Inferior parietal cortex (tissue), 1 donor: ENCODE measurements around the gene EZH2.

ENCODE experiments used
- DNase-seq: peaks from one replicate; pipeline ENCODE4 v3.0.0-alpha.2; 2016; ENCODE audit errors: extremely low spot score

The EZH2 gene

GRCh38 chr7:148856578-148856881 is 27.6 kb downstream of the EZH2 start:
- DNase-seq, result no peak

- DNase-seq, result no peak
These were observed 29.1 kb downstream of the EZH2 start for GRCh38 chr7:148854983-148855382.

- DNase-seq, result no peak
These were observed 31.8 kb downstream of the EZH2 start for GRCh38 chr7:148852272-148852671.

GRCh38 chr7:148850564-148850963 is 33.5 kb downstream of the EZH2 start:
- no peak for DNase-seq

DNA sequence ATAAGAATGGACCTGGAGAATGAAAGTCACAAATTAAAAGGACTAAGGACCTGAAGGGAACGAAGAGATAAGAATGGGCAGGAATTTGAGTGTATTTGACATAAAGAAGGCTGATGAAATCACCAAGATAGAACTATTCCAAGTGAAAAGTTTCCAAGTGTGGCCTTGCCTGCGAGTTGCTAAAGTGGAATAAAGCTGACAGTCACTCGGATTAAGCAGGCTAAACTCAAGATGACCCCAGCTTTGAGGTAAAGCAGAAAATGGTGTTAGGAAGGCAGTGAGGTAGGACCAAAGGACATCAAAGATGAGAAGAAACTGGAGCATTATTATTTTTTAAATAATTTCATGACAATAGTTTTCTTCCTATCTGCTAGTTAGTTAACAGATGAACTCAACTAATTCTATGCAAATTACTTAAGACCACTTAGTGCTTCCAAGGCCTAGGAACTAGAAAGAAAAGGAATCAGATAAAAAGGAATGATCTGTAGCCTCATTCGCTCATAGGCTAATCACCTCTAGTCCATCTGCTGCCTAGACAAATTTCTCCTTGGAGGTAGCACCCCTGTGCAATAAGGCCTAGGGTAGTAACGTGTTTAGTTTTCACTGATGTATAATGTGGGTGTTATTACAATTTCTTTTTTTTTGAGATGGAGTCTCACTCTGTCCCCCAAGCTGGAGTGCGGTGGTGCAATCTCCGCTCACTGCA is 34.5 kb downstream of the EZH2 start:
- no peak for DNase-seq

- no peak for DNase-seq
These were observed 36.0 kb downstream of the EZH2 start for GRCh38 chr7:148847815-148848734.

- DNase-seq, result no peak
These were observed 45.2 kb downstream of the EZH2 start for GRCh38 chr7:148838905-148839304.

DNA sequence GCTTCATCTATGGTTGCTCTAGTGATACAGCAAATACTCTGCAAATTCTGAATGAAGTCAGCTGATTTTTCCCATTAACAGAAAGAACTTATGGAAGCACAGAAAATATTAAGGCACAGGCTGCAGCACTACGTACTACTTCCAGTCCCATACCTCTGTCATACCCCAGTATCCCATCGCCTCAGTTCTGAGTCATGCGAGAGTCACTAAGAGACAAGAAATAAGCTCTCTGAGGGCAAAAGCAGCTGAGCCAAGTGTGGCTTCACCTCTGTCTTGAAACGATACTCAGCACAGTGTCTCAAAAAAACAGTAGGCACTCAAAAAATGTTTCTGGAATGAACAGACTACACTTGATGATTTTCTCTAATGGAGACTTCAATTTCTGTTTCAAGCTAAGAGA is 48.2 kb downstream of the EZH2 start:
- no peak for DNase-seq

DNA sequence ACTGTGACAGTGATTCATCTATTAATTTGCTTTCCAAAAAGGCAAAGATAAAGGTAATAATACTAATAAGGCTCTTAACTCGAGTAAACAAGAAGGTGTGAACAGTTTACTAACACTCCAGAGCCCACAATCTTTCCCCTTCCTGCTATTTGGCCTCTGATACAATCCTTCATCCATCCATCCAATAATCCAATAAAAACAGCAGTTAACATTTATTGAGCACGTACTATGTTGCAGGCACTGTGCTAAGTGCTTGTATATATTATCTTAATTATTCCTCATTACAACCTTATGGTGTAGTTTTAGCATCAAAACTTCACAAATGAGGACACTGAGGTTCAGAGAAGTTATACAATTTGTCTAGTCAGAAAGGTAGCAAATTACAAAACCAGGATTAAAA is 49.5 kb downstream of the EZH2 start:
- DNase-seq, result no peak

- no peak for DNase-seq
These were observed 52.3 kb downstream of the EZH2 start for GRCh38 chr7:148831782-148832181.

DNA sequence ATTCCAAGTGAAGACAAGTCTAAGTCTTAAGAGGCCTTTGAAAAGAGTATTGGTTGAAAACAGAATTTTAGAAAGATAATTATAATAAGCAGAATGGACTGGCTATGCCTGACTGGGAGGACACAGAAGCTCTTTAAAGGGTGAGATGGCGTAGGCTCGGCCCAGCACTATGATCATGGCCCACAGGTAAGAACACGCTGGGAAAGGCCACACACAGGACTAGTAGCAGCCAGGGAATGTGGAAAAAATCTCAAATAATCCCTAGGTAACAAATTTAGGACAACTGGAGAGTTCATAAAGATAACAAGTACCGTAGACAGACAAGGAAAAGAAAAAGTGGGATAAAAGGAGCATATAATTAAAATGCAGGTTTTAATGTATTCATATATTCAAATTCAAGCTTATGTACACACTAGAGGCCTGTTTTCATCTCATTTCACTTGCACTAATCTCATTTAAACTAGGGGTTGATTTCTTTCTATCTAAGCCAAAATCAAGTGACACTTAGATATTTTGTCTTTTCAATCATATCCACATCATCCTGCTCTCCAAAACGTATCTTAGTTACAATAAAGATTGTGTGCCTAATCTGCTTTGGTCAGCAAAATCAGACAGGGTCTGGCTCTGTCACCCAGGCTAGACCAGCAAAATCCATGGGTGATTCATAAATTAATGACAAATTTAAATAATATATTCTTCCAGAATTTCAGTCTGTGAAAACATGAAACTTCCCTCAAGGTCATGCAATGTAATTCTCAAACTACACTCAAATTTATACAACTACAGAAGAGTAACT is 53.0 kb downstream of the EZH2 start:
- DNase-seq, result no peak

GRCh38 chr7:148828965-148829364 is 55.1 kb downstream of the EZH2 start:
- DNase-seq, result no peak

- DNase-seq, result no peak
These were observed 58.8 kb downstream of the EZH2 start for GRCh38 chr7:148825338-148825737.

DNA sequence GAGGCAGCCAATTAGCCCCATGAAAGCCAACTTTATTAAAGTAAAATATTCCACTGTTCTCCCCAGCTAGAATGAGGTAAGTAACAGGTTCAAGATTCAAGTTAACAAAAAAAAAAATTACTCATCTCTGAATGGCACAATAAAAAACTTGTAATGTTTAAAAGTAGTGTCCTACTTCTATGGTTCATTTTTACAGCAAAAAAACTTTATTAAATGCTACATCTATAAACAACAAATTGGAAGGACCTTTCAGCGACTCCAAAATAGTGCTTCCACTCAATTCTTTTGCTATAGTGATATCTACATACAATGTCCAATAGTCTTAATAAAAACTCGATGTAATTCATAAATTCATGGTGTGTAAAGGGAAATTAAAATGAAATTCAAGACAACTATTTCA is 59.2 kb downstream of the EZH2 start:
- no peak for DNase-seq

DNA sequence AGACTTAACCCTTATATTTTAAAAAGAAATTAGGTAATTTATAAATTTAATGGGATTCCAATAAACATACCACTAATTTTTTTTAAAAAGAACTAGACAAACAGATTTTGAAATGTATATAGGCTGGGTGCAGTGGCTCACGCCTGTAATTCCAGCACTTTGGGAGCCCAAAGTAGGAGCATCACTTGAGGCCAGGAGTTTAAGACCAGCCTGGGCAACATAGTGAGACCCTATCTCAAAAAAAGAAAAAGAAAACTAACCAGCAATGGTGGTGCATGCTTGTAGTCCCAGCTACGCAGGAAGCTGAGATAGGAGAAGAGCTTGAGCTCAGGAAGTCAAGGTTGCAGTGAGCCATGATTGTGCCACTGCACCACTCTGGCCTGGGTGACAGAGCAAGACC is 62.7 kb downstream of the EZH2 start:
- DNase-seq, result no peak

DNA sequence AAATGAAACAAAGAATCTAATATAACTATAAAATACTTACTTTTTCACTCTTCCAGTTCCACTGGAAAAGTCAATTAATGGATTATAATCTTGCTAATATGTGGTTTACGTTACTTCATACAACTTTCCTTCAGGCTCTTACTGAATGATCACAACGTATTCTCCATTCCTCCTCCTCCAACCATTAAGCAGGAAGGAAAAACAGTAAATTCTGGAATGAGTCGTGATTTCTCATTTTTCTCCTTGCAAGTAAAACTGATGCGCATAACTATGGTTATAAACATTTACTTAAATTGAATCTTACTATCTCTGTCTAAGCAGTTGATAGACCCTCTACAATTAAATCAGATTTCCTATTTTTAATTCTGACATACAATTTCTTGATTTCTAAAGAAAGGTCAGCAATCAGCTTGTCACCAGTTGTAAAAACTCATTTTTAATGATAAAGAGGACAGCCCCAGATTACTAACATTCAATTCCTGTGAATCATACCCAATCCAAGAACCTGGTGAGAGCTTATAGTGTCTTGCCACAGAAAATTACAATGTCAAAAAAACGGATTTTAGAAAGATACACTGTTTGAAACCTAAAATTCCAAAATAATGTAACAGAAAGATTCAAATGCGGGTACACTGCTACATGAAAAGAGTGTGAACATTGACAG is 64.3 kb downstream of the EZH2 start:
- no peak for DNase-seq

DNA sequence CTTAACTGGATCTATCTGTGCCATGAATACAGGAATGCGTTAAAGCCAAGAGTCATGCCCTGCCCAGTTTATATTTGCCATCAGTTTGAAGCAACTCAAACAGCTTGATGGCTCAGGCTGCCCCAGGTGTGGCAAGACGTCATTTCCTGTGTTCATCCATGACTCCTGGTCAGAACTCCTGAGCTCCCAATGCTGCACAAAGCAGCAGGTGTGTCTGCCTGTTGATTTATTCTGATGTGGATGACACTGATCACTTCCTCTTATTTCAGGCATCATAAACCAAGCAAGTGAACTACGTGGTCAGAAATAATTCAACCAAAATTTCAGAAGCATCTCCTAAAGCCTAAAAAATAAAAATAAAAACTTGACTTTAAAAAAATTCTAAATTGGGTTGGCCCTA is 68.5 kb downstream of the EZH2 start:
- DNase-seq, result no peak

DNA sequence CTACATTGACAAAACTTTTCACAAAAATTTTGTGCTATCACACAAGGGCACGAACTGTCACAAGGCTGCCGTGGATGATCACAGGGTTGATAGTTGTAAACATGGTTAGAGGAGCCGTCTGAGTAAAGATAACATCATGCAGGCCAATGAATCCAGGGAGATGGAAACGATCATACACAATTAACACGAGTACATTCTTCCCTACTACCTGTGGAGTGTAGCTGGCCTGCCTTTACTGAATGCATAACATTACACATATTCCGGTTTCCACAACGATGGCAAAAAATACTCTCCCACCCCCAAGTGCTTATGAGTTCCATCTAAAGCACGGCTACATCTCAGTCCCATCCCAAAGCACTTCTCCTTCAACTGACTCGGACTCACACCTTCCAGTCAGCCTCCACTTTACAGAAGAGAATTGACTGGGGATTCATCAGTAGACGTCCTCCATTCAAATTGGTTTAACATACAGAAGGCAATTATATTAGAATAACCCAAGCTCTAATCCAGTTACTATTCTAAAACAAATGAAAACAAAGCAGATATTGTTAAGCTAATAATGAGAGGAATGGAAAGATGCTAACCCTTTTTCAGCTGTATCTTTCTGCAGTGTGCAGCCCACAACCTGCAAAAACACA is 69.0 kb downstream of the EZH2 start:
- no peak for DNase-seq

GRCh38 chr7:148813890-148814289 is 70.2 kb downstream of the EZH2 start:
- DNase-seq, result no peak

DNA sequence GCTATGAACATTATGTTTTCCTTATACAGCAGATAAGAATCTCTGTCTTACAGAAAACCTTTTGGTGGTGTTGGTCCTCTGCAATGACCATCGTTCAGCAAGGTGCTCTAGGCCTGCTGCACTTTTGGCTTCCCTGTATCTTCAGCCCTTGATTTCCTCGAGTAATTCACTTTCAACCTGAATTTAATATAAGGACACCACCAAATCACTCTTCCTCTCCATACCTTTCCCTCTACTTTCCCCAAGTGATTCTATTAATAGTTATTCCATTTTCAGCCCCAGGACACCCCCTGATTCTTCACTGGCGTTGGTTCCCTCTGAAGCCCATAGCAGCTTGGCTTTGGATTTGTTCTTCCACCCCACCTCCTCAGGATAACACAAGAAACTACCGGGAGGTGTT is 72.2 kb downstream of the EZH2 start:
- DNase-seq, result no peak

GRCh38 chr7:148809856-148810255 is 74.2 kb downstream of the EZH2 start:
- no peak for DNase-seq

GRCh38 chr7:148807436-148807835 is 76.7 kb downstream of the EZH2 start:
- DNase-seq, result no peak
